Gastroesophageal sphincter (tissue), 3 donors: ENCODE results near the gene HDAC6.

Experiments
- EP300 ChIP-seq: sonication (generic); formaldehyde crosslinking; IDR thresholded peaks from one replicate; pipeline ENCODE4 v1.6.1; 2017; ENCODE audit warnings: antibody characterized with exemption, mild to moderate bottlenecking
- POLR2A ChIP-seq, 2 donors: fragments of 450-650 bp; IDR thresholded peaks; one replicate each; pipeline ENCODE4 v1.6.1; 2017; ENCODE audit warnings: antibody characterized with exemption in 2 of 2, mild to moderate bottlenecking in 2 of 2, moderate library complexity in 1 of 2
- POLR2AphosphoS5 ChIP-seq: sonication (generic); formaldehyde crosslinking; IDR thresholded peaks from one replicate; pipeline ENCODE4 v1.6.1; 2017; ENCODE audit warnings: antibody characterized with exemption
- TF ChIP-seq, protein P1 (sequence below), 4 experiments: fragments of 200-600 bp in 2 of 4; fragments of 450-650 bp in 2 of 4; sonication (generic) in 1 of 4; IDR thresholded peaks; one replicate each; pipeline ENCODE4 v1.5.1; 2017 to 2019; ENCODE audit warnings: antibody characterized with exemption in 4 of 4, mild to moderate bottlenecking in 2 of 4, moderate library complexity in 2 of 4

GRCh38 chrX:48784726-48785125 is 17.1 kb upstream of the HDAC6 start:
- TF ChIP-seq, protein P1, sequence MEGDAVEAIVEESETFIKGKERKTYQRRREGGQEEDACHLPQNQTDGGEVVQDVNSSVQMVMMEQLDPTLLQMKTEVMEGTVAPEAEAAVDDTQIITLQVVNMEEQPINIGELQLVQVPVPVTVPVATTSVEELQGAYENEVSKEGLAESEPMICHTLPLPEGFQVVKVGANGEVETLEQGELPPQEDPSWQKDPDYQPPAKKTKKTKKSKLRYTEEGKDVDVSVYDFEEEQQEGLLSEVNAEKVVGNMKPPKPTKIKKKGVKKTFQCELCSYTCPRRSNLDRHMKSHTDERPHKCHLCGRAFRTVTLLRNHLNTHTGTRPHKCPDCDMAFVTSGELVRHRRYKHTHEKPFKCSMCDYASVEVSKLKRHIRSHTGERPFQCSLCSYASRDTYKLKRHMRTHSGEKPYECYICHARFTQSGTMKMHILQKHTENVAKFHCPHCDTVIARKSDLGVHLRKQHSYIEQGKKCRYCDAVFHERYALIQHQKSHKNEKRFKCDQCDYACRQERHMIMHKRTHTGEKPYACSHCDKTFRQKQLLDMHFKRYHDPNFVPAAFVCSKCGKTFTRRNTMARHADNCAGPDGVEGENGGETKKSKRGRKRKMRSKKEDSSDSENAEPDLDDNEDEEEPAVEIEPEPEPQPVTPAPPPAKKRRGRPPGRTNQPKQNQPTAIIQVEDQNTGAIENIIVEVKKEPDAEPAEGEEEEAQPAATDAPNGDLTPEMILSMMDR (IDR thresholded peaks at IDR 0.05): no peak
- TF ChIP-seq POLR2A (IDR thresholded peaks at IDR 0.05) (no peak), EP300 (no peak), POLR2AphosphoS5 (no peak)
